HG03354 (cell line): ENCODE measurements around the gene TEAD1.

Experiments
- ATAC-seq: cut with Tn5 transposase; IDR thresholded peaks from one replicate; pipeline ENCODE4 v1.9.1; 2021; ENCODE audit warnings: mild to moderate bottlenecking; ENCODE audit not compliant: unreplicated experiment, poor library complexity, severe bottlenecking

Gene TEAD1

DNA sequence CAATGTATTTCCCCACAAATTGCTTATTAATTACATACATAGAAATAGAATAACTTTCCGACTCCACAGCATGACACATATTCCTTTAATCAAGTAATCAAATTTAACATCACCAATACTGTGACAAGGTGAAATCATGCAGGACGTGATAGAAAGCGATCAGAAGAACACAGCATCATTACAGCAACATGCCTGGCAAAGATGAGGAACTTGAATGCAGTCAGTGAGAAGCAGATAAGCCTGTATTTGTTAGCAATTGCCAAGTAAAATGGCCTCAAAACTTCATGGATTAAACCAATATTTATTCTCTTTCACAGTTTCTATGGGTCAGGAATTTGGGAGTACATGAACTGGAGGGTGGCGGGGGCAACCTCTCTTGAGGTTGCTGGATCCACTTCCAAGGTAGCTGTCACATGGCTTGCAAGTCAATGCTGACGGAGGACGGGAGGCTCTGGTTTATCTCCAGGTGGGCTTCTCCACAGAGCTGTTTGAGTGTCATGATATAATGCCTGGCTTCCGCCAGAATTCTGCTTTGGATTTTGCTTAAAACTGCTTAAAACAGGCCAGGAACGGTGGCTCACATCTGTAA is 12.0 kb upstream of the TEAD1 start:
- no peak for ATAC-seq

DNA sequence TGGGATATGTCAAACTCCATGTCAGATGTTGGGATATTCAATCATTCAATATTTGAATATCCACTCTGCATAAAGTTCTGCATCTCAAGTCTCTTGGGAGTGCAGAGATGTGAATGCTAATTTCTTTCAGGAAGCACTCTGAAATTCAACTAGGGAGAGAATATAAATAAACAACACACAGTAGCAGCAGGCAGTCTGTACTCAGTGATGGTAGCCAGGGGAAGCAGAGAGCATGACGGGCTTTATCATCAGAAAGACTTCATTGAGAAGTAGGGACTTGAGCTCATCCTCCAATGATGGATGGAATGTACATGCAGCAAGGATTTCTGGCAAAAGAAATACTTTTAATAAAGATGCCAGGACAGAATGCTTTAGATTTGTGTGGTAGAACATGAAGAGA is 9.8 kb upstream of the TEAD1 start:
- no peak for ATAC-seq

DNA sequence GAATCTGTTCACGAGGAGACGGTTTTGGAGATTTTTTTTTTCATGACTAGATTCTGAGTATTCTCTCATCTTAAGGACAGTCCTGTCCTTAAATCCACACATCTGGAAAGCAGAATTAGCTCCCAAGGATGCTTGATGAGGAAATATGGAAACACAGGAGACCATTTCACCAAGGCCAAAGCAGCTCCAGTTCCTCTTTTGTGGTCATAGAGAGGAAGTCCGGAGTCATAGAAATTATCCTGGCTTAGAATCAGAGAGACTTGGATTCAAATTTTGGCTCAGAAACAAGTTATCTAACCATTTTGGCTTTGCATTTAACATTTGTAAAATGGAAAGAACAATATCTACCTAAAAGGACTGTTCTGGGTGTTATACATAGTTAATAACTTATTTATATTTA is 7.3 kb upstream of the TEAD1 start:
- no peak for ATAC-seq

DNA sequence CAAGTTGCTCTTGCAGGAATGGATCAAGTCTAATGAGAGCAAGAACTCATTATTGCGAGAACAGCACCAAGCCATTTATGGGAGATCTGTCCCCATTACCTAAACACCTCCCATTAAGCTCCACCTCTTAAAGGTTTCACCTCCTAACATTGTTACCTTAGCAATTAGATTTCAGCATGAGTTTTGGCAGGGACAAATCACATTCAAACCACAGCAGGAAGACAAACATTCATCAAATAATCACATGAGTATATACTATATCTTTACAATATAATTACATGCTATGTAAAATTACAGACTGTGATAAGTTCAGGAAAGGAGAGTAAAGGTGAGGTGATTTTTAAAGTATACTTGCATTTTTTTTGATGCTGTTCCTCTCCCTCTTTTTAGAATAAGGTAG is 6.6 kb upstream of the TEAD1 start:
- no peak for ATAC-seq

DNA sequence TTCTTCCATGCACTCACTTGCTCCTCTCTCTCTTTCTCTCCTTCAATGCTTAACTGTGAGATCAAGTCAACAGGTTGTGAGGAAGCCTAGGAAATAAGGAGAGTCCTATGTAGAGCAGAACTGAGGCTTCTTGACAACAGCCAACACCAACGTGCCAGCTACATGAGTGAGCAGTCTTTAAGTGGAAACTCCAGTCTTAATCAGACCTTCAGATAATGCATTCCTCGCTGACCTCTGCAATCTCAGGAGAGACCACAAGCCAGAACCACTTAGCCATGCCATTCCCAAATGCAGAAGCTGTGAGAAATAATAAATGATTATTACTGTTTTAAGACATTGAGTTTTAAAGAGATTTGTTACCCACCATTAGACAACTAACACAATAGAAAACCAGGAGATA is 6.1 kb upstream of the TEAD1 start:
- no peak for ATAC-seq

- ATAC-seq, result no peak
Measured at GRCh38 chr11:12669930-12670329, 4.3 kb upstream of the TEAD1 start.

- ATAC-seq, result no peak
Measured at GRCh38 chr11:12671370-12671769, 2.9 kb upstream of the TEAD1 start.

- no peak for ATAC-seq
Measured at GRCh38 chr11:12673601-12673923, 659 bp upstream of the TEAD1 start.

DNA sequence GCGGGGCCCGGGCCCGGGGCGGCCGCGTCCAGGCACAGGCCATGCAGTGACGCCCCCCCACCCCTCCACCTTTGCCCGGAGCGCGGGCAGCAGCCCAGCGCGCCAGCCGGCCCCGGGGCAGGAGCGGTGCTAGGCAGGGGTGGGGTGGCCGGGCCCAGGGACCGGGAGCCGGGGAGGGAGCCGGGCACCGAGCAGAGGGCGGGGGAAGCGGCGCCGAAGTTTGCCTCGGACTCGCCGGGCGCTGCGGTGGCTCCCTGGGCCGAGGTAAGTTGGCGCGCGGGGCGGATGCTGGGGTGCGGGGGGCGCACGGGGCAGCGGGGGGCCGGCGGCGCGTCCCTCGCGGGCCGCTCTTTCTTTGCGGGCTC is 332 bp downstream of the TEAD1 start:
- peak; percentile 51 for ATAC-seq

DNA sequence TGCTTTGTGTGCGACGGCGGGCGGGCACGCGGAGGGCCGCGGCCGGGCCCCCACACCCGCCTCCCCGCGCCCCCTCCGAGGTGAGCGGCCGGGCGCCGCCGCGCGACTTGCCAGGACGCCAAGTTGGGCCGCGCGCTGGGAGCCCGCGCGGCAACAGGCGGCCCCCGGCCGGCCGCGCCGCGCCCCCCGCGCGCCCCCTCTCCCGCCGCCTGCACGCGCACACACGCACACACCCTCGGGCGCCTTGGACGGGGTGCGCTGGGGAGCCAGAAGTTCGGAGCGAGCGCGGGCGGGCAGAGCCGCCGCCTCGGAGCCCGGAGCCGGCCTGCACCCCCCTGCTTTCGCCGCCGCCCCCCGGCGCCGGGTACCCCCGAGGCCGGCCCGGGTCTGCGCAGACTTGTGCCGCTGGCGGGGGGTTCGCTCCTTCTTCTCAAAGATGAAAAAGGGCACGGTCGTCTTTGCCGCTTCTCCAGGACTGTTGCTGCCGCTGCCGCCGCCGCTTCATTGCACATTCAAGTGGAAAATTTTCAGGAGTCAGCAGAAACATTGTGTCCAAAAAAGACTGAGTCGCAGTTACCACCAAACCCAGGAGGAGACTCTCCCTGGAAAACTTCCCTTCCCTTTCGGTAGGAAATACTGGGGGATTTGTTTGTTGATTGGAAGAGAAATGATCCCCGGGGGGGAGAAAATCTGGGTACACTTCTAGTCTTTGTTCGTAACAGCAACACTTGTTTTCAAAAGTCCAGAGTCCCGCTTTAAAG is 895 bp downstream of the TEAD1 start:
- ATAC-seq, result peak; percentile 8

- ATAC-seq, result no peak
Measured at GRCh38 chr11:12675951-12676711, 1.9 kb downstream of the TEAD1 start.

GRCh38 chr11:12677131-12677530 is 2.9 kb downstream of the TEAD1 start:
- ATAC-seq, result no peak

DNA sequence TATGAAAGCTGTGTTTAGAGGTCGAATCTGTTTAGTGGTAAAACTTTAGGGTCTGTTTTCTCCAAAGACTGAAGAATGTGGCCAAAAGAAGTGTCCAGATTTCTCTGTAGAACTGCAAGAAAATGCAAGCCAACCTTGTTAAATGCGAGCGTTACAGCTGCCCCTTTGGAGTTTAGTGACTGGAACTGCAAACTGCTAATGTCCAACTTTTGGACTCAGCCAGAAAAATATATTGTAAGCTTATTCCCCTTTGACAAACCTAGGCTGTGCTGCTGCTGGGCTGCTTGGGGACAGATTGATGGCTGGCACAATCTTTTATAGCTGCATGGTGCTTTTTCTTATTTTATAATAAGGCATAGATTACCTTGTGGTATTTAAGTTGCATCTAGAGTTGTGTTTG is 3.9 kb downstream of the TEAD1 start:
- ATAC-seq, result no peak

DNA sequence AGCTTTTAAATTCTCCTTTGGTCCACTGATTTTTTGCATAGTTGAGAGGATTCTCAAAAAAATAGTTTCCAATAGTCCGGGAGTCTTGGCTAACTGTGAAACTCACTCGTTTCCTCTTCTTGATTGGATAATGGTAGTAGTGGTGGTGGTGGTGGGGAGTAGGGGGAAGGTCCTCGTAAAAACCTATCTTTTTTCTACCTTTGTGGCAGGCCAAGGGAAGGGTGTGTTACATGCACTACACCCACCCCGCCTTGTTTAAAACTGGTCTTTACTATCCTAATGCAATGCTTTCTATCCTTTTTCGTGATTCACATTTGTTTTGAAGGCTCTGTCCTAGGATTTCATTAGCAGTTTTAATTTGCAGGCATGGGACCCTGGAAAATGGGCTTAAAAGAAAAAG is 4.8 kb downstream of the TEAD1 start:
- no peak for ATAC-seq

GRCh38 chr11:12679471-12679870 is 5.2 kb downstream of the TEAD1 start:
- no peak for ATAC-seq

- no peak for ATAC-seq
Measured at GRCh38 chr11:12680246-12680939, 6.2 kb downstream of the TEAD1 start.

GRCh38 chr11:12680940-12681258 is 6.7 kb downstream of the TEAD1 start:
- no peak for ATAC-seq

- no peak for ATAC-seq
Measured at GRCh38 chr11:12681466-12681865, 7.2 kb downstream of the TEAD1 start.

DNA sequence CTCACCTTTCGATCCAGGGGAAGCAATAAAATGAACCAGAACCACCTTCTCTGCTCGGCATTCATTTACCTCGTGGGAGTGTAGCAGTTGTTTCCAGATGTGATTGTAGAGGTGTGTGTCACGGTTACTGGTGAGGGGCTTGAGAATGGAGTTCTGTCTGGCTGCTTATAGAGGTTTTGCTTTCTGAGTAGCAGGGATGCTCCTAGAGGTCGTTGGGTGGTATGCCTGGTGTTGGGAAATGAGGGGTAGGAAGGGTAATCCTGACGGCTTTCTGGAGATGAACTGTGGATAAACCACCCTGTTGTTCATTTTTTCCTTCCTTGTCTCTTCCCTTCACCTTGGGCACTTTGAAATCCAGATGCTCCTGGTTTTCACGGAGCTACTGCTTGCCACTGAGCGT is 8.1 kb downstream of the TEAD1 start:
- no peak for ATAC-seq

GRCh38 chr11:12682737-12683500 is 8.7 kb downstream of the TEAD1 start:
- no peak for ATAC-seq
